Activated T-cell treated with anti-CD3 and anti-CD28 coated beads for 48 hours (primary cell): ENCODE data around the gene SLC17A1.
"Not testable (repeated sequence)": the region's sequence is repeated elsewhere in the genome, so short reads cannot be mapped to it uniquely, and the experiment has no call there.

ENCODE experiments used
- DNase-seq: peaks from one replicate; pipeline ENCODE4 v3.0.0-alpha.2; 2020; ENCODE audit warnings: low read depth

SLC17A1 gene

GRCh38 chr6:25756382-25757363, 75.2 kb downstream of the SLC17A1 start:
- no peak for DNase-seq

GRCh38 chr6:25755483-25755882, 76.4 kb downstream of the SLC17A1 start:
- DNase-seq, result no peak

- DNase-seq, result no peak
Measured at GRCh38 chr6:25754535-25754934, 77.3 kb downstream of the SLC17A1 start, which contains the start of gene SLC17A4. Gene SLC17A4 (plus strand): TSS chr6:25754742. CDS start chr6:25761963, 7,221 bp downstream.

- no peak for DNase-seq
Measured at GRCh38 chr6:25753079-25753478, 78.8 kb downstream of the SLC17A1 start.

- DNase-seq, result no peak
Measured at GRCh38 chr6:25750906-25751305, 80.9 kb downstream of the SLC17A1 start.

- no peak for DNase-seq
Measured at GRCh38 chr6:25749837-25750236, 82.0 kb downstream of the SLC17A1 start.

GRCh38 chr6:25748601-25749517, 83.0 kb downstream of the SLC17A1 start:
- not testable (repeated sequence) for DNase-seq

- DNase-seq, result no peak
Measured at GRCh38 chr6:25748049-25748448, 83.8 kb downstream of the SLC17A1 start.

GRCh38 chr6:25747477-25747876, 84.4 kb downstream of the SLC17A1 start:
- no peak for DNase-seq

GRCh38 chr6:25746968-25747367, 84.9 kb downstream of the SLC17A1 start:
- DNase-seq, result no peak

- DNase-seq, result no peak
Measured at GRCh38 chr6:25745836-25746235, 86.0 kb downstream of the SLC17A1 start.

- DNase-seq, result no peak
Measured at GRCh38 chr6:25743868-25744267, 88.0 kb downstream of the SLC17A1 start.

- no peak for DNase-seq
Measured at GRCh38 chr6:25735261-25735660, 96.6 kb downstream of the SLC17A1 start.
